Caki2 (cell line): ENCODE measurements around the gene SFT2D3. TPM values are rescaled to one million over a fixed set of nuclear protein-coding genes. Genes with fewer than 3 reads are reported as not detected.

Experiments used
- DNase-seq: peaks from one replicate; pipeline ENCODE4 v3.0.0-alpha.2; 2015; ENCODE audit warnings: low read depth
- in situ Hi-C: cut with HindIII; loops from 2 replicates; pipeline ENCODE4 v1.10.0; 2016; ENCODE audit warnings: low sequenced_read_pairs, low pct_unique_long_range_greater_than_20kb, mixed read lengths
- total RNA-seq: library from RNA; depleted of rRNA; stranded (reverse); fragments of >200 nt; shearing (Covaris generic); gene quantifications from 2 replicates; pipeline ENCODE4 v1.2.3, GENCODE V29; 2014; ENCODE audit warnings: low replicate concordance

SFT2D3 gene
- total RNA-seq, 1 experiment from 2014 or later = 6.6 TPM

GRCh38 chr2:127678531-127678930 lies 22.8 kb upstream of the SFT2D3 start:
- in situ Hi-C loops = no loop called here
- DNase-seq = no peak

DNA sequence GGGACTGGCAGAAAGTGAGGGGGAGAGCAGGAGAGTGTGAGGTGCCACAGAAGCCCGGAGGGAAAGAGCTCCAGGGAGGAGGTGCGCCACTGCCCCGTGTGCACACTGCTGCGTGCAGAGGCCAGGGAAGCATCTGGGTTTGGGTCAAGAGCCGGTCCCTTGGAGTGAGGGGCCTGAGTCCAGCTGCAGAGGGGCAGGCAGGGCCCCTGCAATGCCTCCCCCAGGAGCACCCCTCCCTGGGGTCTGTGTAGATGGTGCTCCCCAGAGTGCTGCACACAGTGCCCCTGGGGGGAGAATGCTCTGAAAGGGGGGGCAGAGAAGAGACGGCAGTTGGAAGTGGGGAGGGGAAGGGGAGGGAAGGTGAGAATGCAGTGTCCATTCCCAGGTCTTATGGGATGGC lies 22.3 kb upstream of the SFT2D3 start:
- in situ Hi-C loops = no loop called here
- DNase-seq = no peak

DNA sequence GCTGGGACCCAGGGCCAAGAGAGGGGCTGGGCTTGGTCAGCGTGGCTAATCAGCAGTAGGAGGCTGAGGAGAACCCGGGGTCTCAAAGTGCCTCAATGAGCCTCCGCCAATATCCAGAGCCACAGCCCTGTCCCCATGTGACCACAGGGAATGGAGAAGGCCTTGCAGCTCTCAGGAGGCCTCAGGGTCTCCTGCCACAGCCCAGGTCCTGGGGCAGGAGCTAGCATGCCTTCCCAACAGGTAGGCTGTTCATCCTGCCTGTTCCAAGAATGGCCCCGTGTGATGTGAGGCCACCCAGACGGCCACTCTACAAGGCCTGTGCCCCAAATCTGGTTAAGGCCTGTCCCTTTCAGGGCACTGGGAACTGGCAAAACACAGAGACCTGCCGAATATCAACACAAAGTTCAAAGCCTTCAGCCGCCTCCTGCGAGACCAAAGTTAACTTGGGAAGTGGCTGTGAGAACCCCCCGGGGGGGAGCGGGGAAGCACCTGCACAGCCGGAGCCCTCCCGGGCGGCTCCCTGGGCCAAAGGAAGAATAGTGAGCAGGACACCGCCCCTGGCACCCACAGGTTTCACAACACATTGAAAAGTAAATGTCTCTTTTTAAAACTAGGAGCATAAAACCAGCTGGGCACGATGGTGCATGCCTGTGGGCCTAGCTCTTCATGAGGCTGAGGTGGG lies 21.5 kb upstream of the SFT2D3 start:
- no peak for DNase-seq
- in situ Hi-C loops = no loop called here

DNA sequence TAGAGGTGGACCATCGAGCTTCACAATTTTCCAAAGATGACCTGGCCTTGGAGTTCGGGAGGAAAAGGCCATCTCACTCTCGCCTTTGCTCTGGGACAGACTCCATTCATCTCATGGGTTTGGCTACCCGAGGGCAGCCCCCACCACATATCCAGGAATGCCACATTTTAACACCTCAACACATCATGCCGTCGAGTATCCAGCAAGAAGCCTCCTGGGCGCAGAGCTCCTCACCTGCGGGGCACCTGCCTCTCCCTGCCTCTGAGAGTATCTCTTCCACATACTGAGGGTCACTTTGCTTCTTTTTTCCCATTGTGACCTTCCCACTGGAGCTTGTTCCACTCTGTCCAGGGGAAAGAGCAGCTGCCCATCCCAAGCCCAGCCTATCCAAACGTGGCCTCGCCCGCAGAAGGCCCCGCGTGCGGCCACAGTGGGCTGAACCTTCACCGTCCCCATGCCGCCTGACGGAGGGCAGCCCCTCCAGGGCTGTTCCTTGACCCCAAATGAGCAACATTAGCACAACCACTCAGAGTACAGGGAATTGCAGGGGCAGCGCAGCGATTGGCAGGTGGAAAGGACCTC lies 20.5 kb upstream of the SFT2D3 start:
- in situ Hi-C loops = no loop called here

DNA sequence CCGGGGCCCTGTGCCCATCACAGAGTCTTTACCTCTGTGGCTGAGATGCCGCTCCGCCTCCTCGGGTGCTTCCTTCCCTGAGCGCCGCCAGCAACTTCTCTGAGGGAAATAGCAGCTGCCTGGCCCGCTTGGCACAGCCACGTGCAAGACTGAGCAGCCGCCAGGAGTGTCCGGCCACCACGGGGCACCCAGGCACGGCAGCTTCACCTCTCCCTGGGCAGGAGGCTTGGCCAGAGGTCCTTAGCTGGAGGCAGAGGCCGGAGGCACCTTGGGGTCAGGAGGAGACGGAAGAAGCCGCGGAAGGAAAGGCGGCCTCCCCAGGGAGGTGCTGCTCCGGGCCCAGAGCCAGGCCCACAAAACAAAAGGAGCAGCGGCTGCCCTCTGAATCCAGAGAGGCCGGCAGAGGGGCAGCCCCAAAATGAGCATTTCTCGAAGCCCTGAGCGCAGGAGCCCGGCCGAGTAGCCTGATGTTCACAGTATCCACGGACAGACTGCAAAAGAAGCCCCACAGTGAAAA lies 20.0 kb upstream of the SFT2D3 start:
- in situ Hi-C loops = no loop called here
- DNase-seq = no peak

More for the DNA sequence above, 20.5 kb upstream of the SFT2D3 start:
- DNase-seq = no peak

DNA sequence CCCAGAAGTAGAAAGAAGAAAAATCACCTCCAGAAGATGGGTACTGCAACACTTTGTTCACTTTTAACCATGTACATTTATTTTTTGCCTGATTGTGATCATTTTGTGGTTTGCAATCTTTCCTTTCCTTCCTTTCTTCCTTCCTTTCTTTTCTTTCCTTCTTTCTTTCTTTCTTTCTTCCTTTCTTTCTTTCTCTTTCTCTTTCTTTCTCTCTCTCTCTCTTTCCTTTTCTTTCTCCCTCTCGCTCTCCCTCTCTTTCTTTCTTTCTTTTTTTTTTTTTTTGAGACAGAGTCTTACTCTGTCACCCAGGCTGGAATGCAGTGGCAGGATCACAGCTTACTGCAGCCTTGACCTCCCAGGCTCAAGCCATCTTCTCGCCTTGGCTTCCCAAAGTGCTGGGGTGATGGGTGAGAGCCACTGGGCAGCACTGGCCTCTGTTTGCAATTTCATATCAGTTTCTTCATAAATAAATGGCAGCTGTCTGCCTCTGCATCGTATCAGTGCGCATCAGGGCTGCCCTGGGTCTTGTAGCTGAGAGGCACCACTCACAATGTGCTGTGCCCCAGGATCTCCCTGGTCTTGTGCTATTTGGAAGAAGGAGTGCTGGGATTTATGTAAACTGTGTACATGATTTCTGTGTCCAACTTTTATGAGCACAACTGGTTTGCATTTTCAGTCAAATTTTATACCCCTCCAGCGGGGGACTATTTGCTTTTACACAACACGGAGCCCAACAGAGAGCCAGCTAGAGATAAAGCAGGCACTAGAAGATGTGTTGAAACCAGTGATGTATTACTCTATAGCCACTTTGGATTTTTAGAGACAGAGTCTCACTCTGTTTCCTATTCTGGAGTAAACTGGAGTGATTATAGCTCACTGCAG lies 19.1 kb upstream of the SFT2D3 start:
- DNase-seq = no peak

DNA sequence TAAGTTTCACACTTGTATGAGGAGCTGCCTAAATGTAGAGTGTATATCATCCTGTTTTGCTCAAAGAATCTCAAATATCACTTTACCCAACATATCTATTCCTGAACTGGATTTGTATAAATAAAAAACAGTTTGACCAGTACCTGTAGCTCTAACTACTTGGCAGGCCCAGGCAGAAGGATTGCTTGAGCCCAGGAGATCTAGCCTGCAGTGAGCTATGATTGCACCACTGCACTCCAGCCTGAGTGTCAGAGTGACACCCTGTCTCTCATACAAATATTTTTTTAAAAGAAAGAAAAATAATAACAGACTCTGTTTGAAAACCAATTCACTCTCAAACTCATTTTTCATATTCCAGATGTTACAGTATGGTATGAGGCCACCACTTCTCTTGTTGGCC lies 18.2 kb upstream of the SFT2D3 start:
- in situ Hi-C loops = no loop called here
- no peak for DNase-seq

More for the DNA sequence above, 19.1 kb upstream of the SFT2D3 start:
- in situ Hi-C loops = no loop called here

DNA sequence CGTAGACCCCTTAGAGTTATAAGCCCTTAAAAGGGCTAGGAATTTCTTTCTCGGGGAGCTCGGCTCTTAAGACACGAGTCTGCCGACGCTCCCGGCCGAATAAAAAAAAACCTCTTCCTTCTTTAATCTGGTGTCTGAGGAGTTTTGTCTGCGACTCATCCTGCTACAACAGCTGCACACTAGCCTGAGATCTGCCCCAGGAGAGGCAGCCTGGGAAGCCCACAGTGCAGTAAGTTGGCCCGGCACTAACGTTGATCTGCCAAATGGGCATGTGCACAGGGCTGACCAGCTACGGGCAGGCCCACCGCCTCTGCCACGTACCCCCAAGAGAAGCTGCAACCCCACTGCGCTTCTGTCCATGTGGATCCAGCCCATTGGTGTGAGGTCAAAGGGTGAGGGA lies 17.5 kb upstream of the SFT2D3 start:
- DNase-seq = no peak
- in situ Hi-C loops = no loop called here

DNA sequence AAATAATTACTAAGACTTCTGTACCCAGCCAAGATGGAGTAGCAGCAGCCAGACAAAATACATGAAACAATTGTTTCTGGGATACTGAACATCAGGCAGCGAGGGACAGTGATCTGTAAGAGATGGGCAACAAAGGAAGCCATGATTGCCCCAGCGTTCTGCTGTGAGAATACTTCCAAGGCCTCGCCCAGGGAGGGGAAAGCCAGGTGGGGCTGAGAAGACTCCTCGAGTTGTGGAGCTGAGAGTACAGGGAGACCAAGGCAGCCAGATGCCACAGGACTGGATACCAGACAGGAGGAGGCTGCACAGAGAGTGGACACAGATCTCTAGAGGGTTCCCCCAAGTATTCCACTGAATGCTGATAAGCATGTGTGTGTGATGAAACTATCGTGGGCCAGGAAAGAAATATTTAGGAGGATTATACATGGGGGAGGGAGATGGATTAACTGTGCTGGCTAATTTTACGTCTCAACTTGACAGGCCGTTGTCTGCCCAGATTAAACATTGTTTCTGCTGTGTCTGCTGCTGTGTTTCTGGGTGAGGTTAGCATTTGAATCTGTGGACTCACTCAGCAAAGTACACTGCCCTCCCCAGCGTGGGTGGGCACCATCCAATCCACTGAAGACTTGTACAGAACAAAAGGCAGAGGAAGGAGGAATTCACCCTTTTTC lies 15.8 kb upstream of the SFT2D3 start:
- DNase-seq = no peak
- in situ Hi-C loops = no loop called here

DNA sequence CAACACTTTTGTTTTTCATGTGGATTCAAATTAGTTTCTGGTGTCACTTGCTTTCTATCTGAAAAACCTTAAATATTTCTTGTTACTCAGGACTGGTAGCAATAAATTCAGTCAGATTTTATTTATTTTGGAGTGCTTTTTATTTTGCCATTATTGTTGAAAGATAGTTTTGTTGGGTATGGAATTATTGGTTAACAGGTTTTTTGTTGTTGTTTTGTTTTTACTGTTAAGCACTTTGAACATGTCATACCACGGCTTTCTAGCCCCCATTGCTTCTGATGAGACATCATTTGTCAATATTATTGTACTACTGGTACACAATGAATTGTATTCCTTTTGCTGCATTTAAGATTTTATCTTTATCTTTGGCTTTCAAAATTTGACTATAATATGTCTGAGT lies 12.9 kb upstream of the SFT2D3 start:
- no peak for DNase-seq
- in situ Hi-C loops = no loop called here

- in situ Hi-C loops = no loop called here
- DNase-seq = no peak
These were observed 10.6 kb upstream of the SFT2D3 start for GRCh38 chr2:127690696-127691095.

DNA sequence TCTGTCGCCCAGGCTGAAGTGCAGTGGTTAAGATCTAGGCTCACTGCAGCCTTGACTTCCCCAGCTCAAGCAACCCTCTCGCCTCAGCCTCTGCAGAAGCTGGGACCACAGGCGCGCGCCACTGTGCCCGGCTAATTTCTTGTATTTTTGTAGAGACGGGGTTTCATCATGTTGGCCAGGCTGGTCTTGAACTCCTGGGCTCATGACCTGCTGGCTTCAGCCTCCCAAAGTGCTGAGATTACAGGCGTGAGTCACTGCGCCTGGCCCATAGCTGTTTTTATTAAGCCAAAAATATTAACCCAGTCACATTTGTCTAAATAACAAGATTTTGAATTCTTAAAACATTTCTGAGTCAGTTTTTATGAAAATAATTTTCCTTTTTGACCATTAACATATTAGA lies 6.3 kb upstream of the SFT2D3 start:
- DNase-seq = no peak
- in situ Hi-C loops = no loop called here

GRCh38 chr2:127695491-127696472 lies 5.5 kb upstream of the SFT2D3 start:
- in situ Hi-C loops = no loop called here
- peak; percentile 51 for DNase-seq

- no peak for DNase-seq
- in situ Hi-C loops = no loop called here
These were observed 3.7 kb upstream of the SFT2D3 start for GRCh38 chr2:127697482-127698180.

DNA sequence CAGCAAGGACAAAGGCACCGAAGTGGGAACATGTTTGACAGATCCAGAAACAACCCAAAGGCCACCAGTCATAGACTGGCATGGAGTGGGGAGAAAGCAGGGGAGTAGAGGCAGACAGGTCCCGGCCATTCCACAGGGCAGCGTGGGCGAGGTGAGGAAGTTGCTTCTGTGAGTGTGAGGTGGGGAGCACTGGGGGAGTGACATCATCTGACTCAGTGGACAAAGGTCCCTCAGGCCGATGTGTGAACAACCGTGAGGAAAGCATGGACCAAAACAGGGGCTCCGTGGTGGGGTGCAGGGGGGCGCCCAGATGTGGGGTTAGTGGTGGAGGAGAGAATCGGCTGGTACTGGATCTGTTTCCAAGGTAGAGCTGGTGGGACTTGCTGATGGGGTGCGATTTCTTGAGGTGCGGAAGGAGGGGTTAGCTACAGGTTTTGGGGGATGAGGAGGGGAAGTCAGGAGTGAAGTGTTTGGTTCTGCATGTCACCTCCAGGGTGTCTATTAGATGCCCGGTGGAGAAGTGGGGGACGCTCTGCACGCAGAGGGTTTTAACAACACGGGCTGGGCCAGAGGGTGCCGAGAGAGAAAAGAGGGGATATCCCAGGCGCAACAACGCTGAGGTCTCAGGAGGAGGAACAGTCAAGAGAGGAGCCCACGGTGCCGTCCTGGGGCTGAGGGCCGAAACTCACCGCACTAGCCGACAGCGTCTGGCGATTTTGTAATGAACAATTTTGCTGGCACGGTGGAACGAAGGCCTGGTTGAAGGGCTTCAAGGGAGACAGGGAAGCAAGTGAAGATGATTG lies 2.5 kb upstream of the SFT2D3 start:
- in situ Hi-C loops = no loop called here
- no peak for DNase-seq

- in situ Hi-C loops = no loop called here
- peak; percentile 91 for DNase-seq
These were observed 637 bp upstream of the SFT2D3 start for GRCh38 chr2:127700527-127701192.
